GM18499 (cell line): ENCODE data around the gene PRKCB.

Experiments
- ATAC-seq: cut with Tn5 transposase; IDR thresholded peaks from one replicate; pipeline ENCODE4 v1.9.1; 2021; ENCODE audit warnings: moderate number of reproducible peaks; ENCODE audit not compliant: insufficient read depth, unreplicated experiment

Gene PRKCB

DNA sequence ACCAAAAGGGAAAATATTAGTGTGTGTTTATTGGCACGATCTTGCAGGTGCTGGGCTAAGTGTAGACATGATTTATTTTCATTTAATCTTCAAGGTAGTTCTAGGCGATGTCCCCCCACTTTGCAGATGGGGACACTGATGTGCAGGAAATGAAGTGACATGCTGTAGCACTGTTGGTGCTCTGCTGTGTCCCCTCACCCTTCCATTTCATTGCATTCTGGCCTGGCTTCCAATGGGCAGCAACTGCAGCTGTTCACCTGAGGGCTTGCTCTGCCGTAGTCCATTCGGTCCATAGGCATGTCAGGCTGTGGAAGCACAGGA lies 123.9 kb downstream of the PRKCB start:
- ATAC-seq, result no peak

DNA sequence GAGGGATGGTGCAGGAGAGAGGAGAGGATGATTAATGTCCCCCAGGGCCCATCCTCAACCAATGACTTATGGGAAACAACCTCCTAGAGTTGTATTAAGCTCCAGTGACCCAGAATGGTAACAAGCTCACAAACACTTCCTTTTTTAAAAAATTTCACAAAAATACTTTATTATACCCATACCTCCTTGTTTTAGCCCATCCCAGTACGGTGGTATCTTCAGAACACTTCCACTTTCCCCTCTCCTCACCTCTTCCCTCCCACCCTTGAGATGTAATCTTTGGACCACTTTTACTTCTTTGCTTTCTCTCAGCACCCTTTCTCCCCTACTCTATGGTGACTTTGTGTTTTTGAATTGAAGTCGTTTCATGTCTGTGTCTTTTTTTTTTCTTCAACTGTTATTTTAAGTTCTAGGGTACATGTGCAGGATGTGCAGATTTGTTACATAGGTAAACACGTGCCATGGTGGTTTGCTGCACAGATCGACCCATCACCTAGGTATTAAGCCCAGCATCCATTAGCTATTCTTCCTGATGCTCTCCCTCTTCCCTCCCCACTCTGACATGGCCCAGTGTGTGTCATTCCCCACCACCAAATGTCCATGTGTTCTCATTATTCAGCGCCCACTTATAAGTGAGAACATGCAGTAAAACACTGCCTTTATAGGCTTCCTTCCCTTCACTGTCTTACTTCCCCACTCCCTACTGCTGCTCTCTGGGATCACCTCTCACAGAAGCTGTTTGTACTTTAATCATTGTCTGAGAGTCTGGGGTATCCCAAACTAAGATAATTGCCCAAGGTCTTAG lies 124.5 kb downstream of the PRKCB start:
- ATAC-seq, result no peak

DNA sequence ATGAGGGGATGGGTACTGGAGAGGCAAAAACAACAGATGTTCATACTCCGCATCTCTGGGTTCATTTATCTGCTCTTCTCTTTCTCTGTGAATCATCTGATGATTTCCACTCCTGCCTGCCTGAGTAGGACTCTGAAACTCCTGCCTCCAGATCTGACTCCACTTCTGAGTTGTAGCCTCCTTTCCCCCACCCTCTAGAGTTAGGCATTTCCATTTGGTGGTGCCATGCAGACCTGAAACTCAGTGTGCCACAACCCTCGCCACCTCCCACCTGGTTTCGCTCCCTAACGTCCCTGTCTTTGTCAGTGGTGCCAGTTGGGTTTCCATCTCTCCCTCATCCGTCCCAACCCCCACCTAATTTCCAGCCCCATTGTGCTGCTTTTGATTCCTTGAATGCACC lies 126.2 kb downstream of the PRKCB start:
- no peak for ATAC-seq

DNA sequence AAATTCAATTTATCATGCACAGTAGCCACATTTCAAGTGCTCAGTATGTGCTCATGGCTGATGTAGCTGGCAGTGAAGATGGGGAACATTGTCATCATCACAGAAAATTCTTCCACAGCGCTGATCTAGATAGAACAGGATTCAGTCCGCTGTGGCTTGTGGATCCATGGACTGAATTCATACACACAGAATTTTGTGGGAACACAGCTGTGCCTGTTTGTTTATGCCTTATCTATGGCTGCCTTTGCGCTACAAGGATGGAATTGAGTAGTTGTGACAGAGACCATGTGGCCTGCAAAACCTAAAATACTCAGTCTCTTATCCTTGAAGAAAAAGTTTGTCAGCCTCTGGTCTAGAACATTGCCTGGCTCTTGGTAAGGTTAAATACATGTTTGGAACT lies 128.4 kb downstream of the PRKCB start:
- ATAC-seq, result no peak

- ATAC-seq, result no peak
Measured at GRCh38 chr16:23965137-23965733, 129.5 kb downstream of the PRKCB start.

DNA sequence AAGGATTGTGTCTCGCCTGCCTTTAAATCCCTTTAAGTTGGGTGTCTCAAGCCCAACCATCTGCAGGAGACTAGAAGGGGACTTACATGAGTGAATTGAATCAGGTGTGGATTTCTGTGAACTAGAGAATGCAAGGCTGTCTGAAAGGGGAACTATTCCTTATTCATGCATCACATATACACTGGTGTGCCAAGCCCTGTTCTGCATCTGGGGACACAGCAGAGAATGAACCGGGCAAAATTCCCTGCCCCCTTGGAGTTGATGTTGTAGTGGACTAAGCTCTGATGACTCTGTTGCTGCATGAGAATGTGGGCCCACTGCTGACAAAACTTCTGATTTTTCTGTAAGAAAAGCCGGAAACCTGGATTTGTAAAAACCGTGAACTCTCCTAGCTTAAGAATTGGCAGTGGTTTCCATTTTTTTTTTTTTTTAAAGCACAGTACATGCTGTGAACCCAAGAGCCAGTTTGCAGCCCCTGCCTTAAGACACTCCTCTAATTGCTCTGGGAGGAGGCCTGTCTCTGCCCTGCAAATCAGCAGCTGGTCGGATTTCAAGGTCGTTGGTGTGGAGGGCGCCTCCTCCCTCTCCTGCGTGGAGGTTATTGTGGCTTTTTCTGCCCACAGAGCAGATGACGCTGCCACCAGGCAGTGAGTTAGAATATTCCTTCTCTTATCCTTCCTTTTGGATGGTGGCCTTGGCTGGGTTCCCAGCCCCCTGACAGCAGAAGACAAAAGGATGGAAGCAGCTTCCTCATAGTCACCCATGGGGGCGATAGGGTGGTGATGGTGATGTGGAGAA lies 131.0 kb downstream of the PRKCB start:
- ATAC-seq, result no peak

- ATAC-seq, result no peak
Measured at GRCh38 chr16:23967775-23968174, 132.0 kb downstream of the PRKCB start.

- no peak for ATAC-seq
Measured at GRCh38 chr16:23968176-23968575, 132.4 kb downstream of the PRKCB start.

- no peak for ATAC-seq
Measured at GRCh38 chr16:23969468-23970297, 133.9 kb downstream of the PRKCB start.

DNA sequence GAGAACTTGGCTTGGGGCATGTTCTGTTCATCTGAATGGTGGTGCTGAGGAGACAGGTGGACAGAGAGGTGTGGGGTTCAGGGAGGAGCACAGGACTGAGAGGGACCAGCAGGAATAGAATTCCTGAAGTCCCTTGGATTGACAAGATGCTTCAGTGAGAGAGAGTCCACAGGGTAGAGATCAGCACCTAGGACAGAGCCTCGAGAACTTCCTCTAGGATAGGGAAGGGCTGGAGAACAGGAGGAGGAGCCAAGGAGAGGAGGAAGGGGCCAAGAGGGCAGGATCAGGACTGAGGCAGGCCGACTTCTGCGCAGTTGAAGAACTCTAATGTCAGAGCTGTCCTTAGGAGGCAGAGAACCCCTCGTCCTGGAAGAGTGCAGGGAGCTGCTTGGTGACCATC lies 138.4 kb downstream of the PRKCB start:
- no peak for ATAC-seq

DNA sequence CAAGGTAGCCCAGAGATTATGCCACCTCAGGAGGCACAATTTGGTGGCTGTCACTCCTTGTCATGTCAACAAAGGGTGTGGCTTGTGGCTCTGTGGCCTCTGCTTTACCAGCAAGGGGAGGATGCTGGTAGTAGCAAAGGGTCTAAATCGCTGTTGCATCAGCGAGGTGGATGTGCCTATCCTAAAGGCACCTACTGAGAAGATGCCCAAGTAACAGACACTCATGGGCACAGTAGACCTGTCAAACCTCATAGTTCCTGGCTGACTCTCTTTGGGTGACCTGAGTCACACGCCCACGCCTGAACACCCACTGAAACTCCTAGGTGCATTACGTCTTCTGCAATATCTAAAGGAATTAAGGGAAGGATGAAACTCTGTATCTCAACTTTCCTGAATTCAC lies 139.5 kb downstream of the PRKCB start:
- no peak for ATAC-seq

GRCh38 chr16:23976091-23976490 lies 140.3 kb downstream of the PRKCB start:
- no peak for ATAC-seq

- ATAC-seq, result no peak
Measured at GRCh38 chr16:23976524-23976923, 140.7 kb downstream of the PRKCB start.

GRCh38 chr16:23979441-23979840 lies 143.7 kb downstream of the PRKCB start:
- ATAC-seq, result no peak

DNA sequence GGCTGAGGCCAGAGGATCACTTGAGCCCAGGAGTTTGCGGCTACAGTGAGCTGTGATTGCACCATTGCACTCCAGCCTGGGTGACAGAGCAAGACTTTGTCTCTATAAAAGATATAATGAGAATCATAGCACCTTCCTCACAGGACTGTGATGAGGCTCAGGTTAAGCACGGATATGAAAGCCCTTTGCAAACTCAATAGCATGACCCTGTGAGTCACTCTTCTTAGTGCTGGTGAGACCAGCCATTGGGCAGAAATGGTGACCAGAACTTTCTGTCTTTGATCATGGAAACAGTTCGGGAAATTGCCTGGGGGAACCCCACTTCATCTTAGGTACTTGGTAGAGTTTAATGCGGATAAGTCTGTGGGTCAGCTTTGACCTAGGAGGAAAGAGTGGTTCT lies 144.2 kb downstream of the PRKCB start:
- no peak for ATAC-seq

- ATAC-seq, result no peak
Measured at GRCh38 chr16:23981429-23982399, 145.9 kb downstream of the PRKCB start.

DNA sequence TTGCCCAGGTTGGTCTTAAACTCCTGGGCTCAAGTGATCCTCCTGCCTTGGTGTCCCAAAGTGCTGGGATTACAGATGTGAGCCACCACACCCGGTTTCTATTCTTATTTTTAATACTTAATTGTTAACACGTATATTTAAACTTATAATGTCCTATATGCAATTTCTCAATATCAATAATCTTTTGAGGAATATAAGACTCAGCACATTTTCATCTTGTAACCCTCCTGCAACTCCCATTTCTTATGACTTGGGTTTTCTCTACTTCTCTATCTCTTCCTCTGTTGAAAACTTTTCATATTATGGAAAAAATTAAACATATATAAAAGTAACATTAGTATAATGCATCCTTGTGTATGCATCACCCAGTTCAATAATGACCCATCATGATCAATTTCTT lies 150.7 kb downstream of the PRKCB start:
- ATAC-seq, result no peak

DNA sequence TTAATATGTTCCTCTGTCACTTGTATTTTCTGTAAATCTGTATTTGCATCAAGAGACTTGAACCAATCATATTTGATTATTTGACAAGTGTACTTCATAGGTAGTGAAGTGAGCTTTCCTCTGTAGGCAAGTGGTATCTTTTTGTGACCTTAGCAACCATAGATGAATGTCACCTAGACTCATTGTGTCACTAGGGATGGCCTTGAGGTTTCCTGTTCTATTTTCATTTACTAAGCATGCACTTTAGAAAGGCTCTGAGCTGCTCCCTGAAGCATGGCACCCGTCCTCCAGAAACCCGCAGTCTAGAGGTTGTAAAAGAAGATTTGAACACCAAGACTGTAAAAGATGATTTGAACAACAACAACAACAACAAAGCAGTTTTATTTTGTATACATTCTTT lies 151.7 kb downstream of the PRKCB start:
- ATAC-seq, result no peak

GRCh38 chr16:23990507-23990906 lies 154.7 kb downstream of the PRKCB start:
- ATAC-seq, result no peak
